HG03520 (cell line): ENCODE measurements around the gene ZBTB20.
A peak's percentile ranks its signal among the peaks of the same experiment; 100 is the strongest.

Source experiments
- ATAC-seq: cut with Tn5 transposase; IDR thresholded peaks from one replicate; pipeline ENCODE4 v1.9.1; 2021; ENCODE audit warnings: mild to moderate bottlenecking, moderate library complexity; ENCODE audit not compliant: unreplicated experiment

The ZBTB20 gene

GRCh38 chr3:114722530-114722929 lies 424.6 kb downstream of the ZBTB20 start:
- no peak for ATAC-seq

GRCh38 chr3:114721864-114722263 lies 425.2 kb downstream of the ZBTB20 start:
- peak; percentile 81 for ATAC-seq

GRCh38 chr3:114721209-114721608 lies 425.9 kb downstream of the ZBTB20 start:
- ATAC-seq: no peak

GRCh38 chr3:114718898-114719210 lies 428.2 kb downstream of the ZBTB20 start:
- ATAC-seq: no peak

- ATAC-seq: no peak
Measured at GRCh38 chr3:114718071-114718897, 428.8 kb downstream of the ZBTB20 start.

- ATAC-seq: no peak
Measured at GRCh38 chr3:114716916-114717315, 430.2 kb downstream of the ZBTB20 start.

GRCh38 chr3:114716126-114716525 lies 431.0 kb downstream of the ZBTB20 start:
- no peak for ATAC-seq

GRCh38 chr3:114714957-114715460 lies 432.1 kb downstream of the ZBTB20 start:
- no peak for ATAC-seq

- no peak for ATAC-seq
Measured at GRCh38 chr3:114714237-114714636, 432.9 kb downstream of the ZBTB20 start.

GRCh38 chr3:114712728-114713492 lies 434.2 kb downstream of the ZBTB20 start:
- no peak for ATAC-seq

GRCh38 chr3:114711321-114711886 lies 435.7 kb downstream of the ZBTB20 start:
- ATAC-seq: no peak

- no peak for ATAC-seq
Measured at GRCh38 chr3:114709102-114709501, 438.0 kb downstream of the ZBTB20 start.

GRCh38 chr3:114707252-114707860 lies 439.7 kb downstream of the ZBTB20 start:
- ATAC-seq: no peak

GRCh38 chr3:114706591-114707232 lies 440.4 kb downstream of the ZBTB20 start:
- ATAC-seq: peak; percentile 62

- ATAC-seq: no peak
Measured at GRCh38 chr3:114700637-114701234, 446.4 kb downstream of the ZBTB20 start.

- no peak for ATAC-seq
Measured at GRCh38 chr3:114698146-114699105, 448.7 kb downstream of the ZBTB20 start.

- ATAC-seq: no peak
Measured at GRCh38 chr3:114697401-114697800, 449.7 kb downstream of the ZBTB20 start.

GRCh38 chr3:114694251-114694650 lies 452.8 kb downstream of the ZBTB20 start:
- ATAC-seq: no peak

GRCh38 chr3:114691871-114692270 lies 455.2 kb downstream of the ZBTB20 start:
- no peak for ATAC-seq
